HepG2 (cell line): Measurements from ENCODE around the gene TSPAN17. TPM values are rescaled to one million over a fixed set of nuclear protein-coding genes. Genes with fewer than 3 reads are reported as not detected.

Experiments used
- CEBPZ ChIP-seq: IDR thresholded peaks from 2 replicates; pipeline ENCODE4 v1.6.1; 2012; ENCODE audit warnings: low read length, improper control_type of control experiment
- CSRNP1 ChIP-seq: sonication (generic); formaldehyde crosslinking; IDR thresholded peaks from 2 replicates; pipeline ENCODE4 v1.8.1; 2023; ENCODE audit warnings: mild to moderate bottlenecking, missing genetic modification reagents
- FOXA3 ChIP-seq: IDR thresholded peaks from 2 replicates; pipeline ENCODE4 v1.6.1; 2016; ENCODE audit warnings: missing genetic modification reagents, missing compliant biosample characterization
- FOXP1 ChIP-seq, 2 experiments: fragments of 450-650 bp in 1 of 2; IDR thresholded peaks; 2 replicates each; pipeline ENCODE4 v1.6.1; 2017 to 2018; ENCODE audit warnings: antibody characterized with exemption in 1 of 2
- HMG20A ChIP-seq: IDR thresholded peaks from 2 replicates; pipeline ENCODE4 v1.6.1; 2016; ENCODE audit warnings: borderline replicate concordance
- KLF6 ChIP-seq: IDR thresholded peaks from 2 replicates; pipeline ENCODE4 v1.8.0; 2016; ENCODE audit warnings: missing biosample characterization, missing genetic modification reagents
- TEF ChIP-seq: sonication (generic); formaldehyde crosslinking; IDR thresholded peaks from 2 replicates; pipeline ENCODE4 v1.5.0; 2020; ENCODE audit warnings: missing genetic modification reagents
- TRIM22 ChIP-seq: fragments of 450-650 bp; IDR thresholded peaks from 2 replicates; pipeline ENCODE4 v1.6.1; 2017
- ZFP36L1 ChIP-seq: sonication (generic); formaldehyde crosslinking; IDR thresholded peaks from 2 replicates; pipeline ENCODE4 v1.8.0; 2022; ENCODE audit warnings: mild to moderate bottlenecking, missing genetic modification reagents, moderate library complexity
- ZNF234 ChIP-seq: sonication (generic); formaldehyde crosslinking; conservative IDR thresholded peaks from 2 replicates; pipeline ENCODE4 v1.5.1; 2020; ENCODE audit warnings: mild to moderate bottlenecking, missing genetic modification reagents
- ZNF251 ChIP-seq: sonication (generic); formaldehyde crosslinking; IDR thresholded peaks from 2 replicates; pipeline ENCODE4 v1.9.0; 2021; ENCODE audit warnings: mild to moderate bottlenecking, missing genetic modification reagents
- ZNF34 ChIP-seq: sonication (generic); formaldehyde crosslinking; IDR thresholded peaks from 2 replicates; pipeline ENCODE4 v1.4.0; 2020; ENCODE audit warnings: mild to moderate bottlenecking, missing genetic modification reagents, borderline replicate concordance
- ZNF501 ChIP-seq: sonication (generic); formaldehyde crosslinking; IDR thresholded peaks from 2 replicates; pipeline ENCODE4 v1.5.1; 2020; ENCODE audit warnings: mild to moderate bottlenecking, moderate library complexity, missing genetic modification reagents
- ZNF567 ChIP-seq: sonication (generic); formaldehyde crosslinking; IDR thresholded peaks from 2 replicates; pipeline ENCODE4 v1.8.1; 2023; ENCODE audit warnings: mild to moderate bottlenecking, missing genetic modification reagents, borderline replicate concordance
- ZNF687 ChIP-seq: sonication (generic); formaldehyde crosslinking; IDR thresholded peaks from 2 replicates; pipeline ENCODE4 v1.5.1; 2020; ENCODE audit warnings: mild to moderate bottlenecking, missing genetic modification reagents, moderate library complexity
- ZNF773 ChIP-seq: sonication (generic); formaldehyde crosslinking; IDR thresholded peaks from 2 replicates; pipeline ENCODE4 v1.4.0; 2020; ENCODE audit warnings: missing genetic modification reagents, borderline replicate concordance
- ZNF850 ChIP-seq: sonication (generic); formaldehyde crosslinking; conservative IDR thresholded peaks from 2 replicates; pipeline ENCODE4 v1.9.0; 2021; ENCODE audit warnings: mild to moderate bottlenecking, missing genetic modification reagents
- ZSCAN25 ChIP-seq: sonication (generic); formaldehyde crosslinking; IDR thresholded peaks from 2 replicates; pipeline ENCODE4 v1.8.0; 2022; ENCODE audit warnings: mild to moderate bottlenecking, missing genetic modification reagents
- polyA plus RNA-seq, 8 experiments: library from polyadenylated mRNA; depleted of rRNA in 3 of 8; stranded (reverse) in 7 of 8; unstranded in 1 of 8; fragments of >200 nt; fragmentation: Illumina TruSeq in 4 of 8; extraction: Trizol in 4 of 8; gene quantifications; 2 replicates each; pipeline versions ENCODE4 v1.2.1 to v1.2.3, GENCODE V29; 2011 to 2016; ENCODE audit warnings: low read depth in 4 of 8, missing spikeins in 1 of 8, mixed read lengths in 1 of 8; ENCODE audit not compliant: insufficient read depth in 1 of 8
- total RNA-seq, 5 experiments: library from RNA; depleted of rRNA; stranded (reverse); fragments of >200 nt; fragmentation: Illumina TruSeq; extraction: Trizol; gene quantifications; 2 replicates each; pipeline ENCODE4 v1.2.3, GENCODE V29; 2016; ENCODE audit warnings: low read depth in 1 of 5

TSPAN17 gene
- total and polyA plus RNA-seq, 2 of the 13 experiments (the other 11 are each of a cell fraction or from before 2014, with no cell fraction given), result 11.5 to 15.0 TPM

GRCh38 chr5:176629853-176630680, 17.2 kb upstream of the TSPAN17 start, which contains the start of the genes EIF4E1B and SNCB (continued):
- no peak for TF ChIP-seq ZNF567 (CRISPR knock-in tag)
- TF ChIP-seq ZNF234 (CRISPR knock-in tag), result no peak
- TF ChIP-seq ZSCAN25 (CRISPR knock-in tag), result no peak
- TF ChIP-seq HMG20A, result no peak
- no peak for TF ChIP-seq ZNF501 (CRISPR knock-in tag)
- no peak for TF ChIP-seq ZNF773
- no peak for TF ChIP-seq CEBPZ
- TF ChIP-seq CSRNP1 (CRISPR knock-in tag), result no peak
- no peak for TF ChIP-seq TEF (CRISPR knock-in tag)
- TF ChIP-seq ZNF34, result no peak
- TF ChIP-seq ZNF687, result peak; percentile 54
- no peak for TF ChIP-seq FOXA3 (CRISPR knock-in tag)
- no peak for TF ChIP-seq TRIM22
- no peak for TF ChIP-seq ZNF850 (CRISPR knock-in tag)
- TF ChIP-seq FOXP1 (IDR thresholded peaks at IDR 0.05), result no peak
- no peak for TF ChIP-seq FOXP1 (CRISPR knock-in tag; IDR thresholded peaks at IDR 0.05)
- TF ChIP-seq KLF6, result no peak
- no peak for TF ChIP-seq ZFP36L1 (CRISPR knock-in tag)
- TF ChIP-seq ZNF251 (CRISPR knock-in tag), result no peak
